ENCODE results near the gene SNX25.

The SNX25 gene

GRCh38 chr4:185351691-185352090 lies 142.3 kb downstream of the SNX25 start:
- no peak for TF ChIP-seq CTCF (IDR thresholded peaks at IDR 0.05; ENCODE audit: low read depth, low read length, missing control alignments)
- no peak overlapping the region for H3K4me3 ChIP-seq (ENCODE audit: low read depth, low read length)
- DNase-seq (ENCODE audit: low read depth) = no peak

GRCh38 chr4:185352202-185352601 lies 142.8 kb downstream of the SNX25 start:
- no peak for TF ChIP-seq CTCF (IDR thresholded peaks at IDR 0.05; ENCODE audit: low read depth, low read length, missing control alignments)
- DNase-seq (ENCODE audit: low read depth) = no peak
- no peak overlapping the region for H3K4me3 ChIP-seq (ENCODE audit: low read depth, low read length)

- DNase-seq (ENCODE audit: low read depth) = no peak
- TF ChIP-seq CTCF (IDR thresholded peaks at IDR 0.05; ENCODE audit: low read depth, low read length, missing control alignments) = no peak
- H3K4me3 ChIP-seq (ENCODE audit: low read depth, low read length) = no peak overlapping the region
Measured at GRCh38 chr4:185352741-185353140, 143.3 kb downstream of the SNX25 start.

- no peak for TF ChIP-seq CTCF (IDR thresholded peaks at IDR 0.05; ENCODE audit: low read depth, low read length, missing control alignments)
- H3K4me3 ChIP-seq (ENCODE audit: low read depth, low read length) = no peak overlapping the region
- no peak for DNase-seq (ENCODE audit: low read depth)
Measured at GRCh38 chr4:185357211-185357610, 147.8 kb downstream of the SNX25 start.

GRCh38 chr4:185357733-185358440 lies 148.5 kb downstream of the SNX25 start:
- TF ChIP-seq CTCF (IDR thresholded peaks at IDR 0.05; ENCODE audit: low read depth, low read length, missing control alignments) = no peak
- DNase-seq (ENCODE audit: low read depth) = no peak

GRCh38 chr4:185358514-185358913 lies 149.1 kb downstream of the SNX25 start:
- TF ChIP-seq CTCF (IDR thresholded peaks at IDR 0.05; ENCODE audit: low read depth, low read length, missing control alignments) = no peak
- no peak overlapping the region for H3K4me3 ChIP-seq (ENCODE audit: low read depth, low read length)
- no peak for DNase-seq (ENCODE audit: low read depth)

More at GRCh38 chr4:185357733-185358440, 148.5 kb downstream of the SNX25 start:
- no peak overlapping the region for H3K4me3 ChIP-seq (ENCODE audit: low read depth, low read length)

- TF ChIP-seq CTCF (IDR thresholded peaks at IDR 0.05; ENCODE audit: low read depth, low read length, missing control alignments) = no peak
- no peak overlapping the region for H3K4me3 ChIP-seq (ENCODE audit: low read depth, low read length)
- DNase-seq (ENCODE audit: low read depth) = no peak
Measured at GRCh38 chr4:185358959-185359358, 149.6 kb downstream of the SNX25 start.

Data from GM12864 (cell line).